ENCODE results near the gene MLLT3. TPM values are rescaled to one million over a fixed set of nuclear protein-coding genes. Genes with fewer than 3 reads are reported as not detected.

Gene MLLT3
- total RNA-seq, 1 donor from 2014 or later: 35.1 TPM

- TF ChIP-seq EZH2 (IDR thresholded peaks at IDR 0.05; ENCODE audit: insufficient read depth, low read length) (no peak), CTCF (IDR thresholded peaks at IDR 0.05; ENCODE audit: insufficient read depth, low read depth, low read length) (no peak)
- H3K36me3 ChIP-seq (ENCODE audit: insufficient read depth, low read length): no peaks in the 10 kb centered on the region
- no peak overlapping the region for H3K4me2 ChIP-seq (ENCODE audit: low read length)
- H3K27ac Mint-ChIP-seq (ENCODE audit: unreplicated experiment): no peak overlapping the region
- no peaks in the 10 kb centered on the region for H3K79me2 ChIP-seq (ENCODE audit: insufficient read depth, low read length)
- H3K27me3 Mint-ChIP-seq (ENCODE audit: low read depth, unreplicated experiment): peaks cover 18% of the 10 kb centered on the region
- H3K36me3 Mint-ChIP-seq (ENCODE audit: low read depth, unreplicated experiment): no peaks in the 10 kb centered on the region
- DNase-seq (ENCODE audit: low read depth) (no peak), FAIRE-seq (no peak)
- no peak overlapping the region for H2AFZ ChIP-seq (ENCODE audit: low read depth, low read length)
- H3K9ac ChIP-seq (ENCODE audit: low read length): no peak overlapping the region
- H3K4me1 ChIP-seq (ENCODE audit: insufficient read depth, low read length): peaks cover 5% of the 10 kb centered on the region
- no peak overlapping the region for H3K27ac ChIP-seq (ENCODE audit: low read depth, low read length)
- no peak overlapping the region for H3K4me3 ChIP-seq (ENCODE audit: insufficient read depth, low read depth, low read length)
- no peaks in the 10 kb centered on the region for H4K20me1 ChIP-seq (ENCODE audit: insufficient read depth, low read length)
- no peaks in the 10 kb centered on the region for H3K9me3 ChIP-seq (ENCODE audit: insufficient read depth, low read depth, low read length)
- peaks cover 14% of the 10 kb centered on the region for H3K4me1 Mint-ChIP-seq (ENCODE audit: low read depth, unreplicated experiment)
- no peak overlapping the region for H3K4me3 Mint-ChIP-seq (ENCODE audit: unreplicated experiment)
- no peaks in the 10 kb centered on the region for H3K27me3 ChIP-seq (ENCODE audit: insufficient read depth, low read length)
- no peaks in the 10 kb centered on the region for H3K9me3 Mint-ChIP-seq (ENCODE audit: unreplicated experiment)
Measured at GRCh38 chr9:20642045-20642444, 19.7 kb upstream of the MLLT3 start.

DNA sequence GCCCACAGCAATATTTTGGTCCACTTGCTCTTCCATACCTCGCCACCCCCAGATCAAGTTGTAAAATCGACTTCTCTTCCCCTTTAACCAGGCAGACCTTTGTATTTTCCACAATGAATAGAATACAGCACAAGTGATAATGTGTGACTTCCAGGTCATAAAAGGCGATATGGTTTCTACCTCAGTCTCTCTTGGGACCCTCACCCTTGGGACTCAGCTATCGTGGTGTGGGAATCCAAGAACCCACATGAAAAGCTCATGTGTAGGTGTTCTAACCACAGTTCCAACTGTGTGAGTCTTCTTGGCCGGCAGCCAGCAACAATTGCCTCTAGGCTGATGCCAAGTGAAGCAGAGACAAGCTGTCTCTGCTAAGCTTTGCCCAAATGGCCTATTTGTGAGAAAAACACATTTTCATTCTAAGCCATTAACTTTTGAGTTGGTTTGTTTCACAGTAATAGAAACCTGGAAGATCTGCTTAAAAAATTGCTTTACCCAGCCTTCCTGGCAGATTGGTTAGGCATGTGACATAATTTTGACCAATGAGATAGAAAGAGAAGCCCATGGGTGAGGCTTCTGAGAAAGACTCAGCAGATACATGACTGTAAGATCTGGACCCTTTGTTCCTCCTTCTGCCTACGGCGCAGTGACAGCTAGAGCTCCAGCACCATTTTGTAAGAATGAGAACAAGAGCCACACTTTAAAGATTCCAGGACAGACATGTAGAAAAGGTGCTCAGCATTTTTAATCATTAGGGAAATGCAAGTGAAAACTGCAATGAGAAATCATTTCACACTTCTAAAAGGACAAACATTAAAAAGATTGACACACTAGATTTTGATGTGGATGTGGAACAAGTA, 18.3 kb upstream of the MLLT3 start:
- Histone ChIP-seq H4K20me1 (ENCODE audit: insufficient read depth, low read length) (no peaks in the 10 kb centered on the region), H3K9me3 (ENCODE audit: insufficient read depth, low read depth, low read length) (no peaks in the 10 kb centered on the region), H3K79me2 (ENCODE audit: insufficient read depth, low read length) (no peaks in the 10 kb centered on the region), H3K4me2 (ENCODE audit: low read length) (no peak overlapping the region), H3K36me3 (ENCODE audit: insufficient read depth, low read length) (no peaks in the 10 kb centered on the region), H2AFZ (ENCODE audit: low read depth, low read length) (no peak overlapping the region), H3K4me3 (ENCODE audit: insufficient read depth, low read depth, low read length) (no peak overlapping the region), H3K9ac (ENCODE audit: low read length) (no peak overlapping the region), H3K27me3 (ENCODE audit: insufficient read depth, low read length) (no peaks in the 10 kb centered on the region), H3K27ac (ENCODE audit: low read depth, low read length) (no peak overlapping the region), H3K4me1 (ENCODE audit: insufficient read depth, low read length) (peaks cover 5% of the 10 kb centered on the region)
- Mint-ChIP-seq H3K27ac (ENCODE audit: unreplicated experiment) (no peak overlapping the region), H3K27me3 (ENCODE audit: low read depth, unreplicated experiment) (peaks cover 18% of the 10 kb centered on the region), H3K4me1 (ENCODE audit: low read depth, unreplicated experiment) (peaks cover 17% of the 10 kb centered on the region), H3K36me3 (ENCODE audit: low read depth, unreplicated experiment) (no peaks in the 10 kb centered on the region), H3K4me3 (ENCODE audit: unreplicated experiment) (no peak overlapping the region), H3K9me3 (ENCODE audit: unreplicated experiment) (no peaks in the 10 kb centered on the region)
- DNase-seq (ENCODE audit: low read depth): peak; percentile 49
- FAIRE-seq: no peak
- TF ChIP-seq CTCF (IDR thresholded peaks at IDR 0.05; ENCODE audit: insufficient read depth, low read depth, low read length) (no peak), EZH2 (IDR thresholded peaks at IDR 0.05; ENCODE audit: insufficient read depth, low read length) (no peak)

DNA sequence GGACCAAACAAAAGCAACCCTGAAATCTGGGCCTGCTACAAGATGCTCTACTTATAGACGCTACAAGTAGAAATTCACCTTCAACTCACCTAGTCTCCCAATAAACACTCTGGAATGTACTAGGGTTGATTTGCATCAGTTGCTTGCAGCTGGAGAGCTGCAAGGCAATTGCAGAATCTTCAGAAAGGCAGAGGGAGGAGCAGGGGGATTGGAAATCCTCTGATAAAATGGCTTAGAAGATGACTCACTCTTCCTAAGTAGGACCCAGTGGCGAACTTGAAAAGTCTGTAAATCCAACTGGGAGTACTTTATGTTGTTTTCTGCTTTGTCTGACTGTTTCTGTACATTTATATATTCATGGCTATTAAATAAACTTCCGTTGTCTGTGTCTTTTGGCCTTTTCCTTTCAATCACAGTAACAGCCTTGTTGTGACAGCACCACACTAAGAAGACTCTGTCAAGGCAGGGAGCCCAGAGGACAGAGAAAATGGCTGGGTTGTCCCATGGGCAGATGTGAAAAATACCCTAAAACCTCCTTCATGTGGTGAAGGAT, 14.7 kb upstream of the MLLT3 start:
- Histone ChIP-seq H3K9me3 (ENCODE audit: insufficient read depth, low read depth, low read length) (no peaks in the 10 kb centered on the region), H3K27ac (ENCODE audit: low read depth, low read length) (no peak overlapping the region), H4K20me1 (ENCODE audit: insufficient read depth, low read length) (no peaks in the 10 kb centered on the region), H3K36me3 (ENCODE audit: insufficient read depth, low read length) (no peaks in the 10 kb centered on the region), H3K4me1 (ENCODE audit: insufficient read depth, low read length) (peaks cover 5% of the 10 kb centered on the region), H3K4me2 (ENCODE audit: low read length) (no peak overlapping the region), H3K79me2 (ENCODE audit: insufficient read depth, low read length) (no peaks in the 10 kb centered on the region), H2AFZ (ENCODE audit: low read depth, low read length) (no peak overlapping the region), H3K27me3 (ENCODE audit: insufficient read depth, low read length) (no peaks in the 10 kb centered on the region), H3K9ac (ENCODE audit: low read length) (no peak overlapping the region), H3K4me3 (ENCODE audit: insufficient read depth, low read depth, low read length) (no peak overlapping the region)
- Mint-ChIP-seq H3K27ac (ENCODE audit: unreplicated experiment) (no peak overlapping the region), H3K4me3 (ENCODE audit: unreplicated experiment) (no peak overlapping the region), H3K36me3 (ENCODE audit: low read depth, unreplicated experiment) (no peaks in the 10 kb centered on the region), H3K27me3 (ENCODE audit: low read depth, unreplicated experiment) (no peaks in the 10 kb centered on the region), H3K9me3 (ENCODE audit: unreplicated experiment) (no peaks in the 10 kb centered on the region), H3K4me1 (ENCODE audit: low read depth, unreplicated experiment) (peaks cover 17% of the 10 kb centered on the region)
- DNase-seq (ENCODE audit: low read depth) (no peak), FAIRE-seq (no peak)
- TF ChIP-seq CTCF (IDR thresholded peaks at IDR 0.05; ENCODE audit: insufficient read depth, low read depth, low read length) (no peak), EZH2 (IDR thresholded peaks at IDR 0.05; ENCODE audit: insufficient read depth, low read length) (no peak)
